ENCODE measurements around the gene CP.
"Not testable (repeated sequence)": the region's sequence is repeated elsewhere in the genome, so short reads cannot be mapped to it uniquely, and the experiment has no call there.

The CP gene

DNA sequence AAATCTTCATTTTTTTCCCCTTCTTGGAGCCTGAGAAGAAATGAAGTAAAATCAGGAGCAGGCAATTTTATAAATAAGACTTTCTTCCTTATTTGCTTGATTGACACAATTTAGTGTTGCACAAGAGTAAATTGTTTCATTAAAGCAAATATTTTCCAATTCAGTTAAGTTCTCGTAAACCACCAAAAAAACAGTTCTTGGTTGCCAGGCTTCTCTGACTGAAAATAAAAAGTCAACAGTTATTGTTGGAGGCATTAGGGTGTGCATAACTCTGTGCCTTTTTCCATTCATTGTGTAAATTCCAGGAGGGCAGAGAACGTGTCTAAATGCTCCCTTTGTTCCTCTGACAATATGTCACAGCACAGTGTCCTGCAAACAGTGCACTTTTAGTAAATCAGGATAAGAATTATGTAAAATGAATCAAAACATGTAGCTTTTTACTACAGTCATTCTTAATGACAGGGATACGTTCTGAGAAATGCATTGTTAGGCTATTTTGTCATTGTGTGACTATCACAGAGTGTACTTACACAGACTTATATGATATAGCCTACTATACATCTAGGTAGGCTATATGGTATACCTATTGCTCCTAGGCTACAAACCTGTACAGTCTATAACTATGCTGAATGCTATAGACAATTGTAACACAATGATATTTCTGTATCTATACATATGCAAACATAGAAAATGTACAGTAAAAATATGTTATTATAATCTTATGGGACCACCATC lies at the start of gene CP:
TSS of gene CP (minus strand) at position 47 of the 735 bp plus-strand sequence. CDS start at position 10, 37 bp downstream.
- no peak for DNase-seq (ENCODE audit: low read depth in 2 of 2)

DNA sequence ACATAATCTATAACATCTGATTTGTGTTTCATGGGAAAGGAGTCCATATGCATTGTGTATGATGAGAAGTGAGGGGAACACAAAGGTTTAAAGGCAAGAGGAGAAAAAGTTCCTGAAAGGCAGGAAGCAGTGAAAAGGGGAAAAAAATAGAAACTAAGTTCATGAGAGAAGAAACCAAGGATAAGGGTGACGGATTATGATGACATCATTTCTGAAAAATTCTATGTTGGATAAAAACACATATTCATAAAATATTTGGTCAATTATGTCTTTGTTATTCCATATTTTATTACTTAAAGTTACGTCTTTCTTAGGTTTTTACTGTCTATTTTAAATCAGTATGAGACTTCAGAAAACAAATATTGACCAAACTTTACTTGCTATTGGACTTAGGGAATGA lies 48.6 kb upstream of the CP start:
- DNase-seq (ENCODE audit: low read depth in 2 of 2), result peak in 1 of 2 experiments; percentile 9

DNA sequence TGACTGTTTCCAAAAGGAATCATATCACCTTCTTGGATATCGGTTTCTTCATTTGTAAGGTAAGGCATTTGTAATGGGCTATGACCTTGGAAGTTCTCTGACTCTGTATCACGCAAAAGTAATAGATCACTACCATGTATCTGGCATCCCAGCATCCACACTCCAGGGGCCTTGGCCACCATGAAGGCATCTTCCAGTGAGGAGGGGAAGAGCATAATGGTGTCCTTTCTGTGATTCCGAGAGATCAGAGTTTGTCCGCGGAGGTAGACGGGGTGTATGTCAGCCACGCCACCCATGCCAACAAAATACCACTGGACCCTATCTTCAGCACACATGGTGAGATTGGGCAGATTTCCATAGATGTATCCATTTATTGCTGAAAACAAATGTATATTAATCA lies 48.1 kb upstream of the CP start:
- no peak for DNase-seq (ENCODE audit: low read depth in 2 of 2)

DNA sequence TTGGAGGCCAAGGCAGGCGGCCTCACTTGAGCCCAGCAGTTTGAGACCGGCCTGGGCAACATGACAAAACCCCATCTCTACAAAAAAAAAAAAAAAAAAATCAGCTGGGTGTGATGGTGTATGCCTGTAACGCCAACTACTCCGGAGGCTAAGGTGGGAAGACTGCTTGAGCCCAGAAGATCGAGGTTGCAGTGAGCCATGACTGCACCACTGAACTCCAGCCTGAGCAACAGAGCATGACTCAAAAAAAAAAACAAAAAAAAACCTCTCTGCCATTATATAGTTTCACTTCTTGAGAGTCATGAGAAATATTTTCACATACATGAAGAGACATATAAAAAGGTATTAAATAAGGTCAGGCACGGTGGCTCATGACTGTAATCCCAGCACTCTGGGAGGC lies 45.9 kb upstream of the CP start:
- no peak for DNase-seq (ENCODE audit: low read depth in 2 of 2)

DNA sequence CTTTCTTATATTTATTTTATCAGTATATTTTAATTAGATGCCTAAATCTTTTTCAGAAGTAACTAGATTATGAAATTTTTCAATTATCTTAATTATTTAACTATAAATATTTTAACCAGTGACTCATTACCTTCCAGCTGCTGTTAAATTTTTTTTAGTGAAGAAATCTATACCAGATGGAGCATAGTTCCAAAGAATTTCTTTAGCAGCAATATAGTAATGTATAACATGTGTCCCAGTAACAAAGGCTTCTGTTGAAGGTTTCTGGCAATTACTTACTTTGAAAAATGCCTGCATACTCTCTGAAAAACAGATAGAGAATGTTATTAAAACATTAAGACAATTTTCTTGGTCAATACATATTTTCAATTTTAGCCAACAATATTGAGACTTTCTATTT lies 45.1 kb upstream of the CP start:
- peak; percentile 75 to 78 for DNase-seq (ENCODE audit: low read depth in 2 of 2)

DNA sequence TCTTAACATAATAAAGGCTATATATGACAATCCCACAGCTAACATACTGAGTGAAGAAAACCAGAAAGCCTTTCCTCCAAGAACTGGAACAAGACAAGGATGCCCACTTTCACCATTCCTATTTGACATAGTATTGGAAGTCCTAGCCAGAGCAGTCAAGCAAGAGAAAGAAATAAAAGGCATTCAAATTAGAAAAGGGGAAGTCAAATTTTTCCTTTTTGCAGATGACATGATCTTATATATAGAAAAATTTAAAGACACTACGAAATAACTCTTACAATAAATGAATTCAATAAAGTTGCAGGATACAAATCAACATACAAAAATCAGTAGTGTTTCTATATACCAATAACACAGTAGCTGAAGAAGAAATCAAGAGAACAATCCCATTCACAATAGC lies 42.2 kb upstream of the CP start:
- no peak for DNase-seq (ENCODE audit: low read depth in 2 of 2)

DNA sequence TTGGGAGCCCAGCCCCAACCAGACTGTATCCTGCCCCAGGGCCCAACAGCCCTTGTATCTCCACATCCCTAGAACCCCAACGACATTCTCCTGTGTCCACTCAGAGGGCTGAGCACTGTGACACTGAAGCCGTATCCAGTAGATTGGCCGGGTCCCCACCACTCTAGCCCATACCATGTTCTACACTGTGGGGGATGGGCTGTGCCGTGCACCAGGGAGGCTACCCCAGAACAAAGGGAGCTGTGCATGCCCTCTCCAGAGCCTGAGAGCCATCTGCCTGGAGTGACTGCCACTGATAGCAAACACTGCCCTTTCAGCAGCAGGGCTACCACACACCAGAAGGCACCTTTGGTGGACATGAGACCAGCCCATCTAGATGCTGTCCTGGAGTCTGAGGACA lies 37.1 kb upstream of the CP start:
- DNase-seq (ENCODE audit: low read depth in 2 of 2), result no peak

DNA sequence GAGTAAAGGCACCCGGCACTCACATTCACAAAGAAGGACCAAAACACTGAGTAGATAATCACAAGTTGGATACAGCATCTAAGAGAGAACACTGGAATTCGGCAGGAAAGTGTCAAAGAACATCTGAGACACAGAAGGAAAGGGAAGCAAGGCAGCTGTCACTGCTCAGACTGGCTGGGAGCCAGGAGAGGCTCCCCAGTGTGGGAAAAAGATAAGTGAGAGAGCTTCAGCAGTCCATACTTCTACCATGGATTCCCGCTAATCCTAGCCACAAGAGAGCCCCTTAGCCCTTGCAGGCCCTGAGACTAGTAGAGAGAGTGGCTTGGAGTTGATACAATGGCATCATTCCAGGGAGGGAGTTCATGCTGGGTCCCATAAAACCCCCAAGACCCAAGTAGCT lies 36.7 kb upstream of the CP start:
- DNase-seq (ENCODE audit: low read depth in 2 of 2), result no peak

DNA sequence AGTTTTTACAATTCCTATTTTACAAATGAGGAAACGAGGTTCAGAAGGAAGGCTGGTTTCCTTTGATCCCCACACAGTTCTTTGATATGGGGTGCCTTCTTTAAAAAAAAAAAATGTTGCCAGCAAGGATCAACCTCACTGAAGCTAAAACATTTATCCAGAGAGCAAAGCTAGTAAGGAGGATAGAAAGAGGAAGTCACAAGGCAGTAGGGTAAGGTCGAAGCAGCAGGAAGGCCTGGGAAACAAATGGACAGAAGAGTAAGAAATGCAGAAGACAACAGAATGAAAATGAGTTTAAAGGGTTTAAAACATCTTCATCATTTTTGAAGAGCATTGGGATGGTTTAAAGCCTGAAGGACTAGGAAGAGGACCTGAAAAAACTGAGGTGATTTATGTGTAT lies 30.6 kb upstream of the CP start:
- DNase-seq (ENCODE audit: low read depth in 2 of 2), result no peak

DNA sequence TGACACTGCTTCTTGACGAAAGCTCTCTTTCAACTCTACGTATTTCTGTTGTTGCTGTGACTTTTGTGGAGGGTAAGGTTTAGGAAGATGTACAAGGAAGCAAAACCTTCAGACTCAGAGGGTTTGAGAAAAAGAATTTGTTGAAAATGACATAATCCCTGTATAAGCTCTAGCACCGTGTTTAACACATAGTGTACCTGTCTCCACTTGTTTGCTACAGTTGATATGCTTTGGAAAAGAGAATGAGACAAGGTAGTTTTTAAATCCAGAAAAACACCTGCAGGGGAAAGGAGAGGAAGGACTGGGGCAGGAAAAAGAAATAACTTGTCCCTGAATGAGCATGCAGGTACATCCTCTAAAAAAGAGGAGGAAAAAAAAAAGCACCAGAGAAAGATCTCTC lies 29.6 kb upstream of the CP start:
- no peak for DNase-seq (ENCODE audit: low read depth in 2 of 2)

DNA sequence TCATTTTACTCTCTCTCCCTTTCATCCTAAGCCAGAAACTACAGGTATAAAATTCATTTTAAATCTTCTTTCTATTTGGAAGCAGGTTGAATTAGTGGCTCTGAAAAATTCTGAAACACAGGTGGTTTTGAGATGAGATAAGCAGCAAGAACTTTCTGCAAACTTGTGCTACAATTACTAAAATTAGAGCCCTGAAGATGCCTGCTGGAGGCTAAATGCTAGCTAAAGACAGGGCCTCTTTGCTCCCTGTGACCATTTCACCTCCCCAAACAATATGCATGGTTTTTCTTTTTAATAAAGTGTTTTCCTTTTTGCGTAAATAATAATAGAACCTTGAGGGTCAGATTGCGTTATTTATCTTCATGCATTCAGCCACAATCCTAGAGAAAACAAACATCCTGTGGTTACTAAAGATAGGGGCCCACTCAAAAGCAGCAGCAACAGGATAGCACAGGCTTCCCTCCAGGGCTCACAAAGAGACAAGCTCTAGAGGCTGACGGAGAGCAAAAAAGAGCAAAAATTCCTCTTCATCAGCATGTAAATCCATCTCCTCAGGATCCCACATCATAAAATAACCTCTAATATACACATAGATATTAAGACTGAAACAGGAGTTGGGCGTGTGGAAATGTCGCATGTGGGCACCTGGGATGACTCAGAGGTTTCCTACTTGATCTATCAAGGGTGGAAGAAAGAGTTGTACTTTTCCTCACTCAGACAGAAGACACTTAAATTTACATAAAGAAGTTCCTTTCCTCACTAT lies 26.5 kb upstream of the CP start:
- DNase-seq (ENCODE audit: low read depth in 2 of 2), result no peak

DNA sequence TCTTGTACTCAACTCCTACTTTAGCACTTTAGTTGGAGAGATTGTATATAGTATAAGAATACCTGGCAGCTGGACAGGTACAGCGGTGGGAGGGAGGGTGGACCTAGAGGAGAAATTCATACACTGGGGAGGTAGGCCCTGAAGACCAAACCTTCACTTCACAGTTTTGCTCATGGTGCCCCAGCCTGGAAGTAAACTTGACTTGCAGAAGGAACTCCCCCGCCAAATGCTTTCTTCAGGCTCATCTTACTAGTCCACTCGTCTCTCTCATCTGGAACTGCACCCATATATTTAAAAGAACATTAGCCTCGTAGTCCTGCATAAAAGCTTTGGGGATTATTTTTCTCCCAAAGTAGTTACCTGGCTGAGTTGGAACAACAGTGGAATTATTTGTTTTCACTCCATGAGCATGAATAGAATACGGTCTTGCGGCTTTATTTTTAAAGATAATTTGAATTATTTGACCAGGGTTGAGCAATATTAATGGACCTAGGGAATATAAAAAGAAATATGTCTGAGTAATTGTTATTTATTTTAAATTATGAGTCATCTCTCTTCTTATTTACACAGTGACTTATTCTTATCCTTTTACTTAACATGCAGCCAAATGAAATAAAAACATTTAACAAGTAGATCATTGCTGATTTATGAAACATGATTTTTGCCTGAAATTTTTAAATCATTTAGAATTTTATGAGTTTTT lies 25.5 kb upstream of the CP start:
- no peak for DNase-seq (ENCODE audit: low read depth in 2 of 2)

DNA sequence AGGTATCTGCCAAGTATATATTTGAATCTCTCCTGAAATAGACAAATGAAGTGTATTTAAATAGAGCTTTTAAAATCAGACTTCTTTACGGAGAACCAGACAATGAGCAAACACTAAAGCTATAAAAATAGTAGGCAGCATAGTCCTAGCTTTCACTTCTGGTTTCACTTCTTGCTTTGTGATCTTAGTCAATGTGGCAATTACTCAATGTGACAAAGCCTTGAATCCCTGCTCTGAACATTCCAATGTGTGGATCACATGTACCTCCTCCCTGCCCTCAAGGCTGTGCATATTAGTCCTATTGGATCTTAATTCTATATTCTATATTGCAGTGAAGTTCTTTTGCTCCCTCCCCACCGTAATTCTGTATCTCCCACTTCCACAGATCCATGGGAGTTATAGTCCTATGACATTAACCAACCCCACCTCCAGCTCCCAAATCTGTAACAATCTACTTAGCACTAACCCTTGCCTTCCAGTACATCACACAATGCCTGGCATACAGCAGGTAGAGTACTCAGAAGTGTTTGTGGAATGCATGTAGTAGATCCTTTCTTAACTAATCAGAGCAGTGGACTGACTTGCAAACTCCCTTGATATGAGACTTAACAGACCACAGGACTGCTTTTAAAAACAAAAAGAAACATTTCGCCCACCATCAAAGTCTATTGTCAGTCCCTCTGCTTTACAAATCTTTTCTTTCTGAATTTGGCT lies 24.3 kb upstream of the CP start:
- DNase-seq (ENCODE audit: low read depth in 2 of 2), result no peak

DNA sequence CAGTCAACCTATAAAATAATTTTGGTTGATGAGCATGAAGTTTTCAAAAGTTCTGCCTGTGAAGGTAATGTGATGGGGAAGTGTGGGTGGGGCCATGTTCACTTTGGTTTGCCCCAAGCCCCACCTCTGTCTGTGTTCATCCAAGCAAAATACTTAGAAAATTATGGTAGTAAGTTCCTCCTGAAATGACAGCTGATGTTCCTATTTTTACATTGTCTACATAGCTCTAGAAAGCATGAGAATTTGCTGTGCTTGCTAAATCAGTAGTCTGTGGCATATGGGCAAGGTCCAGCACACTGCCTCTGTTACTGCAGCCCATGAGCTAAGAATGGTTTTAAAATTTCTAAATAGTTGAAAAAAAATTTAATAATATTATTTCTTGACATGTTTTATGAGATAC lies 21.9 kb upstream of the CP start:
- DNase-seq (ENCODE audit: low read depth in 2 of 2), result no peak

DNA sequence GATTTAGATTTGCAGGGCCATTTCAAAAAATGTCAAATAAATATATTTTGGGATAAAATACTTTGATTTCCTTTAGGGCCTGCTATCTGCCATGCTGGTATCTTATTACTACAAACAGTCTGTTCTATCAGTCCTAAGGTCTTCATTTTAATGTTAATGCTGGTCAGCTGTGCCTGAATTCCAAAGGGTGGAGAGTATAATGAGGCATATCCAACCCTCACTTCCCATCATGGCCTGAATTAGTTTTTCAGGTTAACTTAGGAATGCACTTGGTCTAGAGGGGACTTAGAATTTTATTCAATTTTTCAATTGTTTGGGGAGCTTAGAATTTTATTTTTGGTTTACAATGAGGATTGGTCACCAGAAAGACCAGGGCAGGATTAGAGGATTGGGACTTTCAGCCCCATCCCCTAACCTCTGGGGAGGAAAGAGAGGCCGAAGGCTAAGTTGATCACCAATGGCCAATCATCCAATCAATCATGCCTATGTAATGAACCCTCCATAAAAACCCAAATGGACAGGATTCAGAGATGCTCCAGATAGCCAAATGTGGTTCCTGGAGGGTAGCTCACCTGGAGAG lies 17.8 kb upstream of the CP start:
- DNase-seq (ENCODE audit: low read depth in 2 of 2), result no peak

DNA sequence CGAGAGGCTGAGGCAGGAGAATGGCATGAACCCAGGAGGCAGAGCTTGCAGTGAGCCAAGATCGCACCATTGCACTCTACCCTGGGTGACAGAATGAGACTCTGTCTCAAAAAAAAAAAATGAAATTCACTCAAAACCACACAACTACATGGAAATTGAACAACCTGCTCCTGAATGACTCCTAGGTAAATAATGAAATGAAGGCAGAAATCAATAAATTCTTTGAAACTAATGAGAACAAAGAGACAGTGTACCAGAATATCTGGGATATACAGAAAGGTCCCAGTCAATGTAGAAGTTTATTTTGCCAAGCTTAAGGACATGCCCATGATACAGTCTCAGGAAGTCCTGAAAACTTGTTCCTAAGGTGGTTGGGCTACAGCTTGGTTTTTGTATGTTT lies 16.6 kb upstream of the CP start:
- not testable (repeated sequence) for DNase-seq (ENCODE audit: low read depth in 2 of 2)

DNA sequence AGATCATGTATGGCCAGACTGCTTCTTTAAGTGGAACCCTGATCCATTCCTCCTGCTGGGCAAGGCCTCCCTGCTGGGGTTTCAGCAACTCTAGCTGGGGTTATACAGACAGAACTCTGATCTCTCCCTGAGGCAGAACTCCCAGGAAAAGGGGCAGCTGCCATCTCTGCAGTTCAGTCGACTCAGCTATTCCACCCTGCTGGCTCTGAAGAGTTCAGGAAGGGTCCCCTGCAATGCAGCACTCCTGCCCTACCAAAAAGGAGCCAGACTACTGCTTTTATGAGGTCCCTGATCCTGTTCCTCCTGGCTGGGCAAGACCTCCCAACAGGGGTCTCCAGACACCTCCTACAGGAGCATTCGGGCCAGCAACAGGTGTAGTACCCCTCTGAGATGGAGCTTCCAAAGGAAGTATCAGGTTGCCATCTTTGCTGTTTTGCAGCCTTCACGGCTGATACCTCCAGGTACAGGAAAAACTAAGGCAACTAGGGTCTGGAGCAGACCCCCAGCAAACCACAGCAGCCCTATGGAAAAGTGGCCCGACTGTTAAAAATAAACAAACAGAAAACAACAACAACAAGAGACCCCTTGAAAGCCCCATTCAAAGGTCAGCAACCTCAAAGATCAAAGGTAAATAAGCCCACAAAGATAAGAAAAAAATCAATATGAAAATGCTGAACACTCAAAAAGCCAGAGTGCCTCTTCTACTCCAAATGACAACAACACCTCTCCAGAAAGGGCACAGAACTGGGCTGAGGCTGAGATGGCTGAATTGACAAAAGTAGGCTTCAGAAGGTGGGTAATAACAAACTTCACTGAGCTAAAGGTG lies 14.2 kb upstream of the CP start:
- DNase-seq (ENCODE audit: low read depth in 2 of 2), result no peak

DNA sequence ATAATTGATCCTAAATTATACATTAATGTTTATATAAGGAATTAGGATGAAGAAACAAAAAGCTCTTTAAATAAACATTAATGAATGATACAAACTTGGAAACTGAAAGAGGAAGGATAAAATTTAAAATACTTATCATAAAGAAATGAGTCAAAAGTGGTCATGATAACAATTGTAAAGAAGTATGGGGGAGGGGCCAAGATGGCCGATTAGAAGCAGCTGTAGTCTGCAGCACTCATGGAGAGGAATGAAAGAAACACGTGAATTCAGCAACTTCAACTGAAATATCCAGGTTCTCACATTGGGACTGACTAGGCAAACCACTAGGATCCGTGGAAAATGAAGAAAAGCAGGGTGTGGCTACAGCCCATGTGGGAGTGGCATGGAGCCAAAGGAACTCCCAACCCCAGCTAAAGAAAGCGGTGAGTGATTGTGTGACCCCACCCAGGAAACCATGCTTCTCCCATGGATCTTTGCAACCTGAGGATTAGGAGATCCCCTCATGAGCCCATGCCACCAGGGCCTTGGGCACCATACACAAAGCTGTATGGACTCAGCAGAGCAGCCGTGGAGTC lies 13.1 kb upstream of the CP start:
- no peak for DNase-seq (ENCODE audit: low read depth in 2 of 2)

DNA sequence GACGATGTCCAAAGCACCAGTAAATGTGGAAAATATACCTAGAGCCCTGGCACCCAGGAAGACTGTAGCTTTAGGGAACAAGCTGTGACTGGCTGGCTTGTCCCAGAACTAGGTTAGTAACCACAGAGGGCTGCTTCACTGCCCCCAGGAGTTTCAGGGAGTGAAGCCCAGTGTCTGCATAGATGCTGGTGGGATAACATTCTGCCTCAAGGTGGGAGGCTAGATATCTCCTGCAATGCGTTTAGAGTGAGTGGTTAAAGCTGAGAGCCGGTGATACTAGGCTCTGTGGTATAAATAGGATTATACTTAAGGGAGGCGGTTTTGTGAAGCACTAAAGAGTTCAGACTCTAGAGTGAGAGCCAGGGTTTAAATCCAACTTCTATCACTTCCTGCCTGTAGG lies 11.7 kb upstream of the CP start:
- DNase-seq (ENCODE audit: low read depth in 2 of 2), result no peak

DNA sequence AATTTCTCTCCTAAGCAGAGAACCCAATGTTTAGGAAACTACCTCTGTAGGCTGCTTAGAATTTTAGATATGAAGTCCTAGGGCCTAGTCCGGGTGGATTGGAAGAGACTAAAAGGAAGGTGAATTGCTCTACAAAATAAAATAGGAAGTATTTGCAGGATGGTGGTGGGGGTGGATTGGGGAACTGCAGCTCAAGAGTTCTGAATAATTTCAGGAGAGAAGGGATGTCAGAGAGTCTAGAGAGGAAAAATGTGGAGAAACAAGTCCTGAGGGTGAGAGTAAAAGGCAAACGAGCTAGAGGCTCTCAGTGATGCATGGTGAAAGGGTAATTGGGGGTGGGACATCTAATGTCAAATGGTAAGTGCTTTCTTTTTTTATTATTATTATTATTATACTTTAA lies 10.2 kb upstream of the CP start:
- DNase-seq (ENCODE audit: low read depth in 2 of 2), result no peak
